ENCODE results near the gene EDEM1. TPM values are rescaled to one million over a fixed set of nuclear protein-coding genes. Genes with fewer than 3 reads are reported as not detected.

Gene EDEM1
- total and polyA plus RNA-seq, 10 of the 15 experiments (the other 5 are each of a cell fraction or from before 2014, with no cell fraction given): 18.9 to 138 (median 57.5) TPM

- ChIA-PET CTCF (interaction anchor here (0.6 to 18.8 kb wide), 9 partner anchors 8 to 1100 kb away, joined by 3 to 163 read pairs (median 4); no protein-coding TSS in a partner anchor), SMC1A (ENCODE audit: uncharacterized antibody, unreplicated experiment) (interaction anchor here (0.7 to 20.1 kb wide), 18 partner anchors 10 to 117 kb away, joined by 3 to 284 read pairs (median 6); no protein-coding TSS in a partner anchor), POLR2A (interaction anchor here (0.8 to 4.5 kb wide), 14 partner anchors 12 to 173 kb away, joined by 3 to 27 read pairs (median 4); no protein-coding TSS in a partner anchor), RAD21 (ENCODE audit: unreplicated experiment) (interaction anchor here (0.9 to 4.5 kb wide), 14 partner anchors 8 to 686 kb away, joined by 3 to 28 read pairs (median 6); no protein-coding TSS in a partner anchor)
- intact Hi-C loops (cut with micrococcal nuclease; ENCODE audit: unreplicated experiment) (no loop called here), in situ Hi-C loops (cut with MboI) (no loop called here)
- Histone ChIP-seq H3K4me1 (ENCODE audit: control insufficient read depth, insufficient read depth, low read length) (peaks cover 42% of the 10 kb centered on the region), H3K79me2 (ENCODE audit: control insufficient read depth, insufficient read depth, low read length) (peaks cover 13% of the 10 kb centered on the region), H3K4me3 (peak overlapping the region; percentile 34; the same call in 1 of the 2 replicates), H3K4me2 (ENCODE audit: control insufficient read depth, insufficient read depth) (peak overlapping the region; percentile 80), H2AFZ (ENCODE audit: control insufficient read depth, low read depth, low read length) (no peak overlapping the region), H3K27me3 (replicated peaks in 1 of 2; ENCODE audit: control insufficient read depth in 2 of 2, insufficient read depth in 2 of 2, low read length in 1 of 2) (no peaks in the 10 kb centered on the region), H3K36me3 (ENCODE audit: control insufficient read depth in 2 of 2, insufficient read depth in 2 of 2, low read length in 1 of 2) (peaks cover 3 to 10% of the 10 kb centered on the region in 2 experiments; a peak in 3 of 4 replicates), H4K20me1 (ENCODE audit: control insufficient read depth, insufficient read depth) (no peaks in the 10 kb centered on the region), H3K9ac (ENCODE audit: control insufficient read depth, insufficient read depth, low read length) (no peak overlapping the region), H3K27ac (ENCODE audit: control insufficient read depth, insufficient read depth) (peak overlapping the region; percentile 78), H3K9me3 (replicated peaks; ENCODE audit: control insufficient read depth, insufficient read depth, low read length) (no peaks in the 10 kb centered on the region)
- DNase-seq (ENCODE audit: low read depth, low spot score): no peak
- ATAC-seq: peak; percentile 23
- FAIRE-seq: peak; percentile 54
- WGBS (ENCODE audit: insufficient coverage, insufficient replicate concordance, low lambda C conversion rate, missing lambda C conversion rate): 22% methylated on average over 2 of the region's 2 CpGs
- no TSS peak for BruUV-seq (replicated peaks)
- no peak for TF ChIP-seq YBX1 (IDR thresholded peaks at IDR 0.05)
- no peak for TF ChIP-seq KAT2A (conservative IDR thresholded peaks at IDR 0.05; ENCODE audit: control insufficient read depth, low read depth, low read length)
- peak; percentile 30; the same call in 1 of the 2 replicates for TF ChIP-seq MXI1 (IDR thresholded peaks at IDR 0.05; ENCODE audit: low read depth, low read length)
- no peak for TF ChIP-seq ZSCAN29 (IDR thresholded peaks at IDR 0.05)
- TF ChIP-seq FOXM1 (IDR thresholded peaks at IDR 0.05; ENCODE audit: low read depth, low read length): no peak
- no peak for TF ChIP-seq ZNF622 (IDR thresholded peaks at IDR 0.05)
- no peak for TF ChIP-seq MEF2B (IDR thresholded peaks at IDR 0.05; ENCODE audit: partially characterized antibody, poor library complexity, severe bottlenecking)
- TF ChIP-seq ZNF687 (IDR thresholded peaks at IDR 0.05): 0 out of 2 replicates have a peak, but pooled peaks have one; percentile 21
- TF ChIP-seq NR2C1 (IDR thresholded peaks at IDR 0.05): no peak
- TF ChIP-seq MYB (IDR thresholded peaks at IDR 0.05; ENCODE audit: borderline replicate concordance, low read depth, low read length): no peak
- TF ChIP-seq FOS (IDR thresholded peaks at IDR 0.05; ENCODE audit: borderline replicate concordance, extremely low read depth, insufficient read length): no peak
- no peak for TF ChIP-seq E2F8 (IDR thresholded peaks at IDR 0.05; ENCODE audit: low read depth, partially characterized antibody)
- TF ChIP-seq KLF5 (IDR thresholded peaks at IDR 0.05; ENCODE audit: partially characterized antibody): no peak
- TF ChIP-seq CREB1 (IDR thresholded peaks at IDR 0.05; ENCODE audit: low read depth): no peak
Observed at GRCh38 chr3:5181469-5182141, 5.9 kb upstream of the EDEM1 start.

Data from GM12878 (cell line).